Activated gamma-delta T cell (primary cell): ENCODE data around the gene SLU7.

ENCODE experiments used
- DNase-seq: peaks from one replicate; lab custom pipeline; 2025; lab: John Stamatoyannopoulos, UW

Gene SLU7

GRCh38 chr5:160419458-160420330 is 813 bp upstream of the SLU7 start:
- no peak for DNase-seq

GRCh38 chr5:160399402-160400353 is 19.2 kb downstream of the SLU7 start, which contains the start of gene FAM200C:
FAM200C (minus strand) TSS chr5:160400054; CDS start chr5:160395490, 4,564 bp downstream.
- peak; percentile 29 for DNase-seq

DNA sequence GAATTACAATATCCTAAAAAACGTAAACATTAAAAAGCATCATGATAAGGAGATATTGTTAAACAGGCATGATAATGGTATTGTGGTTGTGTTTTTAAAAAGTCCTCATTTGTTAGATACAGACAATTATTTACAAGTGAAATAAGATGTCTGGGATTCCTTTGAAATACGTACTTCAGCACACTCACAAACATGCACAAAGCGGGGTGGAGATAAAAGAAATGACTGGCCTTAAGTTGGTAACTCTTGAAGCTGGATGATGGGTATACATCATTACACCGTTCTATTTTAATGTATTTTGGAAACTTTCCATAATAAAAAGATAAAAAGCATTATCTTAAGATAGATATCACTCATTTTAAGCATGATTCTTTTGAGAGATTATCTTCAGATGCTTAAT is 20.1 kb downstream of the SLU7 start:
- no peak for DNase-seq

DNA sequence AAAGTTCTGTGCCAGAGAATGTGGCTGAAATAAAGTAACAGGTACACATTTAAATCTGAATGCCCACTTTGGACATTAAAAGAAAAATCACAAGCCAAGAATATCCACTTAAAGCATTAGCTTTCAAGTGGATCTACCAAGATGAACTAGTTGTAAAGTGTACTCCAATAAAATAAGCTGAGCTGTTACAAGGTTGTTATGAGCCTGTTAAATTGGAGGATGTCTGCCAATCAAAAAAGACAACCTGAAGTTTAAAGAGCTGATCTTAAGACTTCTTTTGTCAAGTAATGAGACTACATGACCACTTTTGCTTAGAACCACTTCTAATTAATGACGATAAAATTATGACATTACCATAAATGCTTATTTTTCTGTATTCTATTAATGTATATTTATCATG is 21.4 kb downstream of the SLU7 start:
- DNase-seq = no peak

- no peak for DNase-seq
Observed at GRCh38 chr5:160395111-160395510, 23.8 kb downstream of the SLU7 start.

DNA sequence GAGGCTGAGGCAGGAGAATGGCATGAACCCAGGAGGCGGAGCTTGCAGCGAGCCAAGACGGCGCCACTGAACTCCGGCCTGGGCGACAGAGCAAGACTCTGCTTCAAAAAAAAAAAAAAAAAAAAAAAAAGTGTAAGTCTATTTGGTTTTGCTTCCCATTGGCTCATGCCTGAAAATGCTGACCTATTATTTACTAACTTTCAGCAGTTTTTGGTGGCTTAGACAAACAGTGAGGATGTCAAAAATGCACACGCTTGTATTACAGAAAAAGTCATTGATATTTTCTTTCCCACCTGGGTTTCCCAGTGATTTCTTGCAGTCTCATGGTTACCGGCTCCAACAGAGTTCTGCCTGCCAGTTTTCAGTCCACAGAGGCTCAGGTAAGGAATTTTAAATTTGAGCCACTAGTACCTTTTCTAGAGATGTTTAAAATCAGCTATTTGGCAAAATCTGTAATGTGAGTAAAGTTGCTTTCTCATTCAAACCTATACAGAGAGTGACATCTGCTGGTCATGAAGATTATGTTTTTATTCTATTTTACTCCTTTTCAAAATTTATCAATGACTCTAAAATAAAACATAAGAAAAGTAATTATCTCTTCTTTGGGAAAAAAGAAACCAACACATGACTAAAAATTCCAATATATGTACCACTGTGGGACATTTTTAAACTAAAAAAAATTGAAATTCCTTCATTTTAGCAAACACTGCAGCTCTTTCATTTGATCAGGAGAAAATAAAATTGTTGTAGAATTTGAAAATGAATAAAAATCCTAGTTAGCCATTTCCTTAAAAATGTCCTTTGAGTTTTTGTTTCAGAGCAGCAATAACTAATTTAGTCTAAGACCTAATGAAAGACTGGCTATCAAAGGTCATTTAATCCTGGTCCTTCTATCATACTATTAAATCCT is 27.8 kb downstream of the SLU7 start:
- no peak for DNase-seq

GRCh38 chr5:160387445-160387844 is 31.4 kb downstream of the SLU7 start:
- no peak for DNase-seq

DNA sequence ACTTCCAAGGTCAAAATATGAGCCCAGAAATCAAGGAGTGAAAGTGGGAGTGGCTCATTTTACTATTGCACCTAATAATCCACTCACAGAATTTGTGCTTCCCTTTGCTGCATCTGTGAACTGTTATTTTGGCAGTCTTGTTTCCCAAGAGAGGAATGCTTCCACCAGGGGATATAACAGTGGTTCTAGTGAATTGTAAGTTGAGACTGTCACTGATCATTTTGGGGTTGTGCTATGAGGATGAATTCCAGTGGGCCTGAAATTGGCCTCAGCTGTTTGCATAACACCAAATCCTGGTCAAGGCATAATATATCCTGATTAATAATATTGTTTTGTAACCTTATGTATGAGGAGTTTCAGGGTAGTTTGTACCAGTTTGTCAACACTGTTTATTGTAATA is 33.4 kb downstream of the SLU7 start:
- DNase-seq = no peak

- DNase-seq = no peak
Observed at GRCh38 chr5:160384681-160385080, 34.2 kb downstream of the SLU7 start.

DNA sequence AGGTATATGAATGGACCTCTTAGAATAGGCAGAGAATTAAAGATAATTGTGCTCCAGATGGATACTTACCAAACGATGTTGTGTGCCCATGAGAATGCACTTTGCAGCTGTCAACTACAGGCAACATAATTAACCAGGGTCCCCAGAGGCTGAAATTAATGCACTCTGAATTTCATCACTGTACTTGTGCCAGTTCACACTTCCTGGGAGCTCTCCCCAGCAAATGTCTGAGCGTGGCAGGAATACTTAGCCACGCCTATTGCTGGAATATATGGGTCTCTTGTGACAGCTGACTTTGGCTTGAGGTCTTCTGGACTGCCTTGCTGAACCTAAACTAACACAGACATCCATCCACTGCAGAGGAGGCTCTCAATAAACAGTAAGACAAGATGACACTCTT is 36.5 kb downstream of the SLU7 start:
- no peak for DNase-seq

DNA sequence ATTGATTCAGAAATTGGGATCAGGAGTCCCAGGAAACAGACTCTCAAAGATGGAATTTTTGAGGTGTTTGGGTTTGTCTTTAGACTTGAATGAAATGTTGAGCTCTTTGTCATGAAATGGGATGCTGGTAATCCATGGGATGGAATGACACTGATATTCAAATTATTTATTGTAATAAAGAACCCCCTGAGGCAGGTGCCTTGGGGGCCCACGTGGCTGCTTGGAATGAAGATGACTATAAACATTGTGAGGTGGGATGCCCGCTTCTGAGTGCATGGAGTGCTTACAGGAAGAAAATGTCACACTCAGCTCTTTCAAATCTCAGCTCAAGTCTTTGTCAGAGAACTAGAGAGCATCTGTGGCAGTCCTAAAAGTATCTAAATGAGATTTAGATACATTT is 38.8 kb downstream of the SLU7 start:
- DNase-seq = no peak

DNA sequence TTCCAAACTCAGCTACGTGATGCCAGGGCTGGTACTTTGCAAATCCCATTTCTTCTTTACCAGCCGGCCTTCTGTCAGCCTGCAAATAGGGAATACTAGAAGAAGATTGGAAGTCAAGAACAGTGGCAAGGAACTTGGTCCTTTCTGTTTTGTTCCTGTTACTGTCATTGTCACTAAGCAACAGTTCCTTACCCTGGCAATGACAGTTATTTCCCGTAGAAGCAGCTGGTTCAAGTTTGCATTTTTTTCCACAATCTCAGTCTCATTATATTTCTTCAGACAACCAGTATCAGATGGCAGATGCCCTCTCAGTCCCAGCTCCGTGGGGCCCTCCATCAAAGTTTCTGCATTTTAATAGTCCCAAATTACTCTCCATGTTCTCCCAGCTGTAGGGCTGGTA is 39.4 kb downstream of the SLU7 start:
- DNase-seq = no peak

- no peak for DNase-seq
Observed at GRCh38 chr5:160378330-160378729, 40.6 kb downstream of the SLU7 start.

GRCh38 chr5:160377651-160378050 is 41.2 kb downstream of the SLU7 start:
- no peak for DNase-seq

DNA sequence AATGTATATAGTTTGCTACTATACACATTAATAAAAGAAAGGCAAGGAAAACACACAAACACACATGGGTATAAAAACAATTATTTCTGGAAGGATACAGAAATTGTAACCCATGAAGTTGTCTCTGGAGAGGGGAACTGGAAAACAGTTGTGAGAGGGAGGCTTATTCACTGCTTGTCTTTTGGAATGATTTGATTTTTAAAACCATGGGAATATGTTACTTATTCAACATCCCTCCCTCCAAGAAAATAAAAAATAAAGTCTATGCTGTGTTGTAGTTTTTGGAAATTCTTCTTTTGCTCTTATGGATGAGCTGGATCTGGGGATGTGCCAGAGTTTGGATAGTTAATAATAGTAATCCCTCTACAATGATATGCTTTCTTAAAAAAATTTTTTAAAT is 42.5 kb downstream of the SLU7 start:
- DNase-seq = no peak

GRCh38 chr5:160375701-160376100 is 43.2 kb downstream of the SLU7 start:
- no peak for DNase-seq

DNA sequence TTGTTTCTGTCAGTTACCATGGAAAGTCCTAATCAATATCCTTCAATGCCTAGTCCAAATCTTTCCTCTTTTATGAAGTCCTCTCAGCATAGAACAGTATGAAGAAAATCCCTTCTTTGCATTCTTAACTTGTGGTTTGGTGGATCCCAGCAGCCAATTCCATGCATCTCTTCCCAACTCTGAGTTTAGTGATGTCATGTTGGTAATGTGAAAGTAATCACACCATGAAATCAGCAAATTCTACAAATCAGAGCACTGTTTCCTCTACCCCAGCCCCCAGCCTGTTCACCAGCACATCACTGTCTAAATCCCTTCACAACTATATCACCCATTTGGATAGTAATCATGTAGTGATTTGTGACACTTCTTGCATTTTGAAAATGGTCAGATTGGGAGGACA is 43.7 kb downstream of the SLU7 start:
- DNase-seq = no peak

- DNase-seq = no peak
Observed at GRCh38 chr5:160371294-160371693, 47.6 kb downstream of the SLU7 start.

DNA sequence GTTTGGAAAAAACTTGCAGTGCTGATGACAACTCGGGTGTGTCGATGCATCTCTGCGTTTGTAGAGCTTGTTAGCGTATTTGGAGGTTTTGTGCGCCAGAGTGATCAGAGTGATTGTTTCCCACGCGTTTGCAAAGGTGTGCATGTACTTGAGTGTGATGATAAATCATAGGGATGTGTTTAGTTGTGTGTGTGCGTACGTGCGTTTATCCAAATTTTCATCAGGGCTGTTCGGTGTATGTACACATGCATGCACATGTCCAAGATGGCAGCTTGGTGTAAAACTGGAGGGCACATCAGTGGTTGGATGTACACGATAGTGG is 48.2 kb downstream of the SLU7 start:
- no peak for DNase-seq

GRCh38 chr5:160369990-160370712 is 48.7 kb downstream of the SLU7 start, which contains the start of gene C1QTNF2:
C1QTNF2 (minus strand) TSS chr5:160370626; CDS start chr5:160355011, 15,615 bp downstream.
- DNase-seq = no peak

- DNase-seq = no peak
Observed at GRCh38 chr5:160367885-160368284, 51.0 kb downstream of the SLU7 start.
